Body of pancreas (tissue), 4 donors: ENCODE results near the gene TOPORS.

Experiments used
- CTCF ChIP-seq, 7 experiments: fragments of 450-650 bp in 4 of 7; fragments of 200-600 bp in 3 of 7; sonication (generic) in 3 of 7; IDR thresholded peaks; one replicate each; pipeline ENCODE4 v1.5.1; 2016 to 2019; ENCODE audit warnings: antibody characterized with exemption in 7 of 7
- POLR2A ChIP-seq, 3 donors: fragments of 450-650 bp; IDR thresholded peaks; one replicate each; pipeline ENCODE4 v1.6.1; 2016; ENCODE audit warnings: antibody characterized with exemption in 3 of 3, mild to moderate bottlenecking in 2 of 3

GRCh38 chr9:32545884-32546283 lies 6.5 kb downstream of the TOPORS start:
- TF ChIP-seq POLR2A (IDR thresholded peaks at IDR 0.05) (no peak), CTCF (IDR thresholded peaks at IDR 0.05) (no peak)
